PC-3 (cell line): ENCODE measurements around the gene SLC30A7. TPM values are rescaled to one million over a fixed set of nuclear protein-coding genes. Genes with fewer than 3 reads are reported as not detected.

Source experiments
- ATAC-seq: fragments of 200-7000 bp; cut with Tn5 transposase; 2 replicates; pipeline ENCODE4 v1.9.1; 2020; ENCODE audit warnings: mild to moderate bottlenecking, moderate library complexity
- BruUV-seq: library from RNA; stranded (reverse); fragments of 400-500 nt; replicated peaks from 2 replicates; lab custom pipeline; 2021; lab: Mats Ljungman, UMichigan
- CTCF ChIA-PET: fragments of 300-600 bp; sonication (Branson Sonifier 250); formaldehyde crosslinking; loops from one replicate; lab custom pipeline; 2022; ENCODE audit warnings: antibody characterized with exemption; lab: Charles Lee
- POLR2A ChIA-PET: fragments of 300-600 bp; sonication (Branson Sonifier 250); formaldehyde crosslinking; loops from one replicate; lab custom pipeline; 2022; ENCODE audit warnings: antibody characterized with exemption; ENCODE audit not compliant: unreplicated experiment; lab: Charles Lee
- DNase-seq: peaks from one replicate; pipeline ENCODE4 v3.0.0-alpha.2; 2015
- H2AFZ ChIP-seq: fragments of 300-600 bp; sonication (generic); 2 replicates; pipeline ENCODE4 v1.6.0; 2016; ENCODE audit warnings: antibody characterized with exemption, low read length
- H3F3A ChIP-seq: fragments of 300-600 bp; sonication (generic); one replicate; pipeline ENCODE4 v1.6.0; 2017; ENCODE audit warnings: antibody characterized with exemption, low read length, control low read depth, mild to moderate bottlenecking; ENCODE audit not compliant: unreplicated experiment
- H3K27ac ChIP-seq: fragments of 300-600 bp; sonication (generic); 2 replicates; pipeline ENCODE4 v1.5.1; 2016; ENCODE audit warnings: mild to moderate bottlenecking, low read length
- H3K27me3 ChIP-seq: fragments of 300-600 bp; sonication (generic); 2 replicates; pipeline ENCODE4 v1.6.1; 2016; ENCODE audit warnings: low read length, mixed read lengths
- H3K36me3 ChIP-seq: fragments of 300-600 bp; sonication (generic); 2 replicates; pipeline ENCODE4 v1.6.1; 2016; ENCODE audit warnings: low read depth, mixed run types, low read length, mixed read lengths
- H3K4me1 ChIP-seq: fragments of 300-600 bp; sonication (generic); 2 replicates; pipeline ENCODE4 v1.5.1; 2016; ENCODE audit warnings: low read length; ENCODE audit not compliant: insufficient read depth
- H3K4me2 ChIP-seq: fragments of 300-600 bp; sonication (generic); 2 replicates; pipeline ENCODE4 v1.6.0; 2016; ENCODE audit warnings: low read length
- H3K4me3 ChIP-seq: fragments of 300-600 bp; sonication (generic); 2 replicates; pipeline ENCODE4 v1.5.1; 2016; ENCODE audit warnings: mild to moderate bottlenecking, low read length, mixed read lengths
- H3K79me2 ChIP-seq: fragments of 300-600 bp; sonication (generic); 2 replicates; pipeline ENCODE4 v1.6.1; 2017; ENCODE audit warnings: low read length, mixed read lengths
- H3K9ac ChIP-seq: fragments of 300-600 bp; sonication (generic); 2 replicates; pipeline ENCODE4 v1.6.0; 2016; ENCODE audit warnings: mild to moderate bottlenecking, low read length
- H3K9me2 ChIP-seq: fragments of 300-600 bp; sonication (generic); replicated peaks from 2 replicates; pipeline ENCODE4 v1.6.1; 2016; ENCODE audit warnings: mixed run types, low read length, mixed read lengths
- H3K9me3 ChIP-seq: fragments of 300-600 bp; sonication (generic); 2 replicates; pipeline ENCODE4 v1.6.1; 2016; ENCODE audit warnings: low read length, mixed read lengths
- H4K20me1 ChIP-seq: fragments of 300-600 bp; sonication (generic); 2 replicates; pipeline ENCODE4 v1.6.1; 2016; ENCODE audit warnings: low read length, mixed read lengths
- EZH2 ChIP-seq: fragments of 300-600 bp; sonication (generic); IDR thresholded peaks from one replicate; pipeline ENCODE4 v1.6.1; 2017; ENCODE audit warnings: antibody characterized with exemption, mild to moderate bottlenecking, low read length; ENCODE audit not compliant: unreplicated experiment
- EZH2phosphoT487 ChIP-seq: fragments of 300-600 bp; sonication (generic); IDR thresholded peaks from 2 replicates; pipeline ENCODE4 v1.6.1; 2018; ENCODE audit warnings: mild to moderate bottlenecking, antibody characterized with exemption, low read length, borderline replicate concordance
- intact Hi-C: fragments of 100-400 bp; cut with micrococcal nuclease; formaldehyde crosslinking; loops from 2 replicates; pipeline ENCODE4 v1.9.0; 2023
- total RNA-seq: library from RNA; depleted of rRNA; stranded (reverse); fragments of >200 nt; gene quantifications from 2 replicates; pipeline ENCODE4 v1.2.3, GENCODE V29; 2014
- TF ChIP-seq, protein P1 (sequence below): fragments of 300-600 bp; sonication (generic); conservative IDR thresholded peaks from 2 replicates; pipeline ENCODE4 v1.5.1; 2017; ENCODE audit warnings: antibody characterized with exemption, low read depth, mild to moderate bottlenecking, low read length

Gene SLC30A7
- total RNA-seq, 1 experiment from 2014 or later: 24.0 TPM

DNA sequence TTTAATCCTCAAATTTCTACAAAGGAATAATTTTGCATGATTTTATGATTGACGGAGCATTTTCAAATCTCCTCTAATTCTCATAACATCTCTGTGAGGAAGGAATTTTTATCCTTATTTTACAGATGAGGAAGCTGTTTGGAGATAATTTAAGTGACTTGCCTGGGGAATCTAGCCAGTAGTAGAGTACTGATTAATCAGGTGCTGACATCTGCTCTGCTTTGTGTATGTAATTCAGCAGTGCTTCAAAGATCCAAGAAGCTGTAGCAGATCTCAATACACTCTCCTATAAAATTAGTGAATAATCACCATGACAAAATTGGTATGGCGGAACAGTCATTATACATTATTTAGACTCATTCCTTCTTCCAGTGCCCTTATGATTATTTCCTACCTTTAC is 83.7 kb downstream of the SLC30A7 start:
- Histone ChIP-seq H3K9me3 (no peaks in the 10 kb centered on the region), H3K4me3 (no peak overlapping the region), H2AFZ (no peak overlapping the region), H3K27me3 (no peaks in the 10 kb centered on the region), H3K9ac (no peak overlapping the region), H3F3A (no peaks in the 10 kb centered on the region), H4K20me1 (no peaks in the 10 kb centered on the region), H3K79me2 (no peaks in the 10 kb centered on the region), H3K4me2 (no peak overlapping the region), H3K9me2 (no peaks in the 10 kb centered on the region), H3K27ac (no peak overlapping the region), H3K36me3 (peaks cover 13% of the 10 kb centered on the region; the same call in 1 of the 2 replicates), H3K4me1 (no peaks in the 10 kb centered on the region)
- no TSS peak for BruUV-seq
- DNase-seq (no peak), ATAC-seq (no peak)
- TF ChIP-seq EZH2 (no peak), EZH2phosphoT487 (no peak)
- TF ChIP-seq, protein P1, sequence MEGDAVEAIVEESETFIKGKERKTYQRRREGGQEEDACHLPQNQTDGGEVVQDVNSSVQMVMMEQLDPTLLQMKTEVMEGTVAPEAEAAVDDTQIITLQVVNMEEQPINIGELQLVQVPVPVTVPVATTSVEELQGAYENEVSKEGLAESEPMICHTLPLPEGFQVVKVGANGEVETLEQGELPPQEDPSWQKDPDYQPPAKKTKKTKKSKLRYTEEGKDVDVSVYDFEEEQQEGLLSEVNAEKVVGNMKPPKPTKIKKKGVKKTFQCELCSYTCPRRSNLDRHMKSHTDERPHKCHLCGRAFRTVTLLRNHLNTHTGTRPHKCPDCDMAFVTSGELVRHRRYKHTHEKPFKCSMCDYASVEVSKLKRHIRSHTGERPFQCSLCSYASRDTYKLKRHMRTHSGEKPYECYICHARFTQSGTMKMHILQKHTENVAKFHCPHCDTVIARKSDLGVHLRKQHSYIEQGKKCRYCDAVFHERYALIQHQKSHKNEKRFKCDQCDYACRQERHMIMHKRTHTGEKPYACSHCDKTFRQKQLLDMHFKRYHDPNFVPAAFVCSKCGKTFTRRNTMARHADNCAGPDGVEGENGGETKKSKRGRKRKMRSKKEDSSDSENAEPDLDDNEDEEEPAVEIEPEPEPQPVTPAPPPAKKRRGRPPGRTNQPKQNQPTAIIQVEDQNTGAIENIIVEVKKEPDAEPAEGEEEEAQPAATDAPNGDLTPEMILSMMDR: no peak
- CTCF ChIA-PET: no interaction called here
- intact Hi-C loops: no loop called here
- POLR2A ChIA-PET: no interaction called here

DNA sequence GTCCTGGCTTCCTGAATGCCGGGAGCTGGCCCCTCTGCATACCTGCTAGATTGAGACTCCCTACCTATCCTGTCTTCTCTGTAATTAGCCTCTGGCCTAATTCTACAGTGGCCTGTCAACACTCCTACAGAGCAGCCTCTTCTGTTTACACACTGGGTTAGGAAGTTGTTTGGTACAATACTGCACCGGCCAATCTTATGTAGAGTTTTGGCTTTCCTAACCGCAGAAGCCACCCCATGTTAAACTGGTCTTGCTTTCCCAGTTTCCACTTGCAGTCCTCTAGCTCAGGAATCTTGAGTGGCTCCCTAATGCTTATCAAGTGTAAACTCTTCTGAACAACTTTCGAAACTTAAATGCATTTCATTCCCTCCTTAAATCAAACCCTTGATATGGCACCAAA is 86.9 kb downstream of the SLC30A7 start:
- TF ChIP-seq EZH2phosphoT487 (no peak), EZH2 (no peak)
- TF ChIP-seq, protein P1: no peak
- Histone ChIP-seq H2AFZ (no peak overlapping the region), H3K27me3 (no peaks in the 10 kb centered on the region), H3K9me2 (no peaks in the 10 kb centered on the region), H3K27ac (no peak overlapping the region), H3K4me3 (no peak overlapping the region), H3K9me3 (no peaks in the 10 kb centered on the region), H3K36me3 (peaks cover 10% of the 10 kb centered on the region; the same call in 1 of the 2 replicates), H3K79me2 (no peaks in the 10 kb centered on the region), H3K9ac (no peak overlapping the region), H3K4me2 (no peak overlapping the region), H3K4me1 (no peaks in the 10 kb centered on the region), H3F3A (no peaks in the 10 kb centered on the region), H4K20me1 (no peaks in the 10 kb centered on the region)
- intact Hi-C loops: no loop called here
- no peak for DNase-seq
- CTCF ChIA-PET: no interaction called here
- POLR2A ChIA-PET: no interaction called here
- no TSS peak for BruUV-seq
- no peak for ATAC-seq

DNA sequence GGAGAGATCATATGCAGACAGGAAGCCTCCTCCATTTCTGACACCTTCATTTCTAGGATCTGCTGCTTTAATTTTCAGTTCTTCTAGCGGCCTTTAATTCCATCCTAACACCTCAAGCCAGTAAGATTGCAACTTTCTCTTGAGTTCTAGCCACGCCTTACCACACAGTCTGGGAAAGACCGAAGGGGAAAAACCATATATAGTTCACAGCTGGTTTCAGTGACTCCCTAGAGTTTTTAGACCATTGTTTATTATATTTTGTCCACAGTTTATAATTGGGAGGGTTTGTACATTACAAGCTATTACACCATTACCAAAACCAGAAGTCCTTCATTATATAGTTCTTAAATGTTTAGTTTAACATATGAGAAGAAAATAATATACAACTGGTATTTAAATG is 92.2 kb downstream of the SLC30A7 start:
- ATAC-seq (no peak), DNase-seq (no peak)
- Histone ChIP-seq H2AFZ (no peak overlapping the region), H3F3A (no peaks in the 10 kb centered on the region), H3K36me3 (peaks cover 17% of the 10 kb centered on the region), H3K9ac (no peak overlapping the region), H3K79me2 (no peaks in the 10 kb centered on the region), H3K4me2 (no peak overlapping the region), H3K9me2 (no peaks in the 10 kb centered on the region), H3K4me1 (peaks cover 8% of the 10 kb centered on the region; the same call in 1 of the 2 replicates), H3K27ac (no peak overlapping the region), H3K4me3 (no peak overlapping the region), H3K9me3 (no peaks in the 10 kb centered on the region), H3K27me3 (no peaks in the 10 kb centered on the region), H4K20me1 (no peaks in the 10 kb centered on the region)
- BruUV-seq: no TSS peak
- TF ChIP-seq EZH2: no peak
- TF ChIP-seq EZH2phosphoT487: no peak
- TF ChIP-seq, protein P1: no peak
- CTCF ChIA-PET: interaction anchor here (0.7 kb wide), 1 partner anchor 302 kb away, joined by 5 read pairs; no protein-coding TSS in a partner anchor
- intact Hi-C loops: no loop called here
- POLR2A ChIA-PET: interaction anchor here (0.7 kb wide), 1 partner anchor 245 kb away, joined by 4 read pairs; no protein-coding TSS in a partner anchor
